ENCODE data around the gene DPP10. TPM values are rescaled to one million over a fixed set of nuclear protein-coding genes. Genes with fewer than 3 reads are reported as not detected.

Gene DPP10
- total and polyA plus RNA-seq, 4 donors, result 30.6 to 83.0 (median 48.0) TPM

DNA sequence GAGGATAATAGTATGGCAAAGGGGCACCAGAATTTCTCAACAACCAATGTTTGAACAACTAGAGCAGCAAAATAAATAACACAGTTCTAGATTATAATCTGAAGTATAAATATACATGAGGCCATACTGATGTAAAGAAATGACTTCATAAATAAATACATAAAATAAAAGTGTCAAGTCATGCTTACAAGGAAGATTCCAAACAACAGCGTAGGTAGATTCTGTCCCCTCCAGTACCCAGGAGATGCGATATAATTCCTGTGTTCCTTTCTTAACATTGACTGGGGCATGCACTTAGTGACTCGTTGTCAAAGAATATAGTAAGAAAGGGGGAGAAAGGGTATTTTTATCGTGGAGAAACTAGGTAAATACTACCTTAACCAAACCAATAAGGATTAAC, 355.1 kb downstream of the DPP10 start:
- Histone ChIP-seq H3K27me3 (ENCODE audit: control insufficient read depth, insufficient read depth, low read length) (no peaks in the 10 kb centered on the region), H3K4me1 (ENCODE audit: control insufficient read depth, insufficient read depth, low read length) (no peaks in the 10 kb centered on the region), H3K9me3 (ENCODE audit: control insufficient read depth, insufficient read depth, low read length) (no peaks in the 10 kb centered on the region), H3K27ac (ENCODE audit: low read depth, low read length) (no peak overlapping the region), H3K36me3 (ENCODE audit: control insufficient read depth, insufficient read depth, low read length) (no peaks in the 10 kb centered on the region), H3K4me3 (ENCODE audit: low read depth, low read length) (no peak overlapping the region)
- no peak for DNase-seq (ENCODE audit: low read depth in 4 of 6, low spot score in 6 of 6)
- WGBS (ENCODE audit: insufficient coverage), result no CpG with 5 or more reads among the region's 4 CpGs

DNA sequence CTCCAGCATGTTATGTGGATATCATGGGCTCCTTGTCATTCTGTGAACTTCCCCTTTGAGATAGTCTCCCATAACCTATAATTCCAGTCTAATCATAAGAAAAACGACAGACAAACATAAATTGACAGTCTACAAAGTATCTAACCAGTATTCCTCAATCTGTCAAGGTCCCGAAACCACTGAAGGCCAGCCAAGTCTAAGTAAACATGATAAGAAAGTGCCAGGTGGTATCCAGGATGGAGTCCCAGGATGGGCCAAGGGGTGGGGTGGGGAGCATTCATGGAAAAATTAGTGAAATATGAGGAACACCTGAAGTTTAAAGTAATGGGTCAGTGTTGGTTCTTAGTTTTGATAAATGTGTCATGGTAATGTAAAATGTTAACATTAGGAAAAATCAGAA, 355.5 kb downstream of the DPP10 start:
- WGBS (ENCODE audit: insufficient coverage), result 80% methylated on average over 1 of the region's 2 CpGs
- Histone ChIP-seq H3K27ac (ENCODE audit: low read depth, low read length) (no peak overlapping the region), H3K27me3 (ENCODE audit: control insufficient read depth, insufficient read depth, low read length) (no peaks in the 10 kb centered on the region), H3K4me3 (ENCODE audit: low read depth, low read length) (no peak overlapping the region), H3K4me1 (ENCODE audit: control insufficient read depth, insufficient read depth, low read length) (no peaks in the 10 kb centered on the region), H3K36me3 (ENCODE audit: control insufficient read depth, insufficient read depth, low read length) (no peaks in the 10 kb centered on the region), H3K9me3 (ENCODE audit: control insufficient read depth, insufficient read depth, low read length) (no peaks in the 10 kb centered on the region)
- no peak for DNase-seq (ENCODE audit: low read depth in 4 of 6, low spot score in 6 of 6)

DNA sequence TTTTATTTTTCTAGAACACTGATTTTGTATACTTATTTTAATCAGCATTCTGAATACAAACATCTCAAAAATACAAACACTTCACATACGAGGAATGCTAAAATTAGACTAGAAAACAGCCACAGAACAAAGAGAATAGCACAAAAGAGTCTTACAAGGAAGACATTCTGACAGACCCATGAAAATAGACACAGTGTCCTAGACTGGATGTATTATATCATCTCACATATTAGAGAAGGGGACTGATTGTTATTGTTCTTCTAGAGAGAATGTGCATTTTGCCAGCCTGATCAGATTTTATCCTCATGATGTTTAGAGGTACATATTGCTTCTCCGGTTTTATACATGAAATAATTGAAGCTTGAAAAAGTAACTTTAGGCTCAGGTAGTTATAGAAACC, 357.9 kb downstream of the DPP10 start:
- Histone ChIP-seq H3K9me3 (ENCODE audit: control insufficient read depth, insufficient read depth, low read length) (no peaks in the 10 kb centered on the region), H3K4me3 (ENCODE audit: low read depth, low read length) (no peak overlapping the region), H3K4me1 (ENCODE audit: control insufficient read depth, insufficient read depth, low read length) (no peaks in the 10 kb centered on the region), H3K27me3 (ENCODE audit: control insufficient read depth, insufficient read depth, low read length) (no peaks in the 10 kb centered on the region), H3K27ac (ENCODE audit: low read depth, low read length) (no peak overlapping the region), H3K36me3 (ENCODE audit: control insufficient read depth, insufficient read depth, low read length) (no peaks in the 10 kb centered on the region)
- WGBS (ENCODE audit: insufficient coverage), result 100% methylated on average over 1 of the region's 2 CpGs
- no peak for DNase-seq (ENCODE audit: low read depth in 4 of 6, low spot score in 6 of 6)

DNA sequence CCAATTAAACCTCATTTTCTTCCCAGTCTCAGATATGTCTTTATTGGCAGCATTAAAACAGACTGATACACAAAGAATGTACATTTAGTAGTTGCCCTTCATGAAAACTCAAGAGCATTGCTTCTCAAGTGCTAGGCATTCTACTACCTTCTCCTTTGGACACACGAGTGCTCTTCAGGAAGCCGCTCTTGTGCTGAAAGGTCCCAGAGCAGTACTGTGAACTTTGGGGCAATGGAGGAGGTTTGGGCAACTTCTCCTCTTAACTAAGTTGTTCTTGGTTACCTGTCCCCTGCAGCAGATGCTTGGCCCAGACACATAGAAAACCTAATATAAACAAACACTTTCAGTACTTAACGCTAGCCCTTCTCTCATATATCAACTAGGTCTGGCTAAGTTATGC, 362.8 kb downstream of the DPP10 start:
- WGBS (ENCODE audit: insufficient coverage), result no CpG with 5 or more reads among the region's 3 CpGs
- Histone ChIP-seq H3K36me3 (ENCODE audit: control insufficient read depth, insufficient read depth, low read length) (no peaks in the 10 kb centered on the region), H3K27ac (ENCODE audit: low read depth, low read length) (no peak overlapping the region), H3K4me3 (ENCODE audit: low read depth, low read length) (no peak overlapping the region), H3K27me3 (ENCODE audit: control insufficient read depth, insufficient read depth, low read length) (no peaks in the 10 kb centered on the region), H3K4me1 (ENCODE audit: control insufficient read depth, insufficient read depth, low read length) (no peaks in the 10 kb centered on the region), H3K9me3 (ENCODE audit: control insufficient read depth, insufficient read depth, low read length) (no peaks in the 10 kb centered on the region)
- no peak for DNase-seq (ENCODE audit: low read depth in 4 of 6, low spot score in 6 of 6)

DNA sequence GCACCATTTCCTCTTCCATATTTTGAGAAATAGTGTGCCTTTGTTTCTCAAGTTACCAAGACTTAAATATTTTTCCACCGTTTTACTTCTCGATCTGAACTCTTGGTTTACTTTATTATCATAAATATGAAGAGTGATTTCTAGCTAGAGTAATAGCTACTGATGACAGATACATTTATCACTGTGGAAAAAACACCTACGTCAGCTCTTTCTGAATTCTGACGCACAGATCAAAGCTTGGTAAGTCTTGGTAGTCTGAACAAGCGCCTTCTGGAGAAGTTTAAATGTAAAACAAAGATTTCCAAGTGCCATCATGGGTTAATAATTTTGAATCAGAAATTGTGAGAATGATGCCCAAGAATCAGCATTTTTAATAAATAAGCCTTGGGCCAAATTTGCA, 367.7 kb downstream of the DPP10 start:
- no peak for DNase-seq (ENCODE audit: low read depth in 4 of 6, low spot score in 6 of 6)
- Histone ChIP-seq H3K4me3 (ENCODE audit: low read depth, low read length) (no peak overlapping the region), H3K27me3 (ENCODE audit: control insufficient read depth, insufficient read depth, low read length) (no peaks in the 10 kb centered on the region), H3K36me3 (ENCODE audit: control insufficient read depth, insufficient read depth, low read length) (no peaks in the 10 kb centered on the region), H3K4me1 (ENCODE audit: control insufficient read depth, insufficient read depth, low read length) (no peaks in the 10 kb centered on the region), H3K9me3 (ENCODE audit: control insufficient read depth, insufficient read depth, low read length) (no peaks in the 10 kb centered on the region), H3K27ac (ENCODE audit: low read depth, low read length) (no peak overlapping the region)
- no CpG with 5 or more reads among the region's 5 CpGs for WGBS (ENCODE audit: insufficient coverage)

DNA sequence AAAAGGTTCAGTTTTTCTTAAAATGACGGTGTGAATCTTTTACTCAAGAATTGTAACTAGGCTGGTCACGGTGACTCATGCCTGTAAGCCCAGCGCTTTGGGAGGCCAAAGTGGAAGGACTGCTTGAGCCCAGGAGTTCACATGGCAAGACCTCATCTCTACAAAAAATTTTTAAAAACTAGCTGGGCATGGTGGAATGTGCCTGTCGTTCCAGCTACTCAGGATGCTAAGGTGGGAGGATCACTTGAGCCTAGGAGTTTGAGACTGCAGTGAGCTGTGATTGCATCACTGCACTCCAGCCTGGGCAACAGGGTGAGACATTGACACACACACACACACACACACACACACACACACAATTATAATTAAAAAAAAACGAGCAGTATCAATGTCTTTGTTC, 369.8 kb downstream of the DPP10 start:
- no peak for DNase-seq (ENCODE audit: low read depth in 4 of 6, low spot score in 6 of 6)
- H3K27me3 ChIP-seq (ENCODE audit: control insufficient read depth, insufficient read depth, low read length), result no peaks in the 10 kb centered on the region
- no peaks in the 10 kb centered on the region for H3K9me3 ChIP-seq (ENCODE audit: control insufficient read depth, insufficient read depth, low read length)
- 89% methylated on average over 3 of the region's 5 CpGs for WGBS (ENCODE audit: insufficient coverage)
- H3K4me1 ChIP-seq (ENCODE audit: control insufficient read depth, insufficient read depth, low read length), result no peaks in the 10 kb centered on the region
- H3K4me3 ChIP-seq (ENCODE audit: low read depth, low read length), result no peak overlapping the region
- H3K36me3 ChIP-seq (ENCODE audit: control insufficient read depth, insufficient read depth, low read length), result no peaks in the 10 kb centered on the region
- no peak overlapping the region for H3K27ac ChIP-seq (ENCODE audit: low read depth, low read length)

DNA sequence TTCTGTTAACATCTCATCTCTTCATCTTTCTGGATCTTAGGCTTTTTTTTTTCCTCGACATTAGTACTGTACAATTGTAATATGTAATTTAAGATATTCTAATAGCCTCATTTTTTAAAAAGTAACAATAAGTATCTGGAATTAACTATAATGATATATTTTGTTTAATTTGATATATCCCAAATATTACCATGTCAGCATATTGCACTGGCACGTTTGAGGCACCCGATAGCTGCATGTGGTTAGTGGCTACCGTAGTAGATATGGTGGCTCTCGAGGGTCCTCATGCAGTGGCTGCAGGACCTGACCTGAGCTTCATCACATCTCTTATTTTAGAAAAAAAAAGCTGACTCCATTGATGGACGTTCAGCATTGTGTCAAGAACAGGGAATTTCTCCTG, 371.9 kb downstream of the DPP10 start:
- Histone ChIP-seq H3K4me1 (ENCODE audit: control insufficient read depth, insufficient read depth, low read length) (no peaks in the 10 kb centered on the region), H3K4me3 (ENCODE audit: low read depth, low read length) (no peak overlapping the region), H3K36me3 (ENCODE audit: control insufficient read depth, insufficient read depth, low read length) (no peaks in the 10 kb centered on the region), H3K27me3 (ENCODE audit: control insufficient read depth, insufficient read depth, low read length) (no peaks in the 10 kb centered on the region), H3K27ac (ENCODE audit: low read depth, low read length) (no peak overlapping the region), H3K9me3 (ENCODE audit: control insufficient read depth, insufficient read depth, low read length) (no peaks in the 10 kb centered on the region)
- DNase-seq (ENCODE audit: low read depth in 4 of 6, low spot score in 6 of 6), result no peak
- 87% methylated on average over 3 of the region's 6 CpGs for WGBS (ENCODE audit: insufficient coverage)

DNA sequence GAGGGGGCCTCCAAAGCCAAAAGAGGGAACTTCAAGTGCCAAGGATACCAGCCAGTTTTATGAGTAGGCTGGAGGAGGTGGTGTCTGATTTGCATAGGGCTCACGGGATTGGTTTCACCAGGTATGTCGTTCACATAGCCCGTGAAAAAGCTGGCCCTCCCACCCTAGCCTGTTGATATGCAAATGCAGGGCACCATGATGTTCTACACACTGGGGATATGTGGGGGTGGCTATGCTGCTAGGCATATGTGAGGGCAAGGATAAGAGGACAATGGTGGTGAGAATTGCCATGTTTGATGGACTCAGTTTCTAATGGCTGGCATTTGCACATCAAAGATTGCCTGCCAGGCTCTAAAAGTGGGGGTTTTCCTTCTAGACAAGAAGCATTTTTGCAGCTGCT, 378.6 kb downstream of the DPP10 start:
- Histone ChIP-seq H3K27me3 (ENCODE audit: control insufficient read depth, insufficient read depth, low read length) (no peaks in the 10 kb centered on the region), H3K4me1 (ENCODE audit: control insufficient read depth, insufficient read depth, low read length) (no peaks in the 10 kb centered on the region), H3K36me3 (ENCODE audit: control insufficient read depth, insufficient read depth, low read length) (no peaks in the 10 kb centered on the region), H3K4me3 (ENCODE audit: low read depth, low read length) (no peak overlapping the region), H3K9me3 (ENCODE audit: control insufficient read depth, insufficient read depth, low read length) (no peaks in the 10 kb centered on the region), H3K27ac (ENCODE audit: low read depth, low read length) (no peak overlapping the region)
- no peak for DNase-seq (ENCODE audit: low read depth in 4 of 6, low spot score in 6 of 6)
- 78% methylated on average over 3 of the region's 3 CpGs for whole genome bisulfite sequencing (ENCODE audit: insufficient coverage)

DNA sequence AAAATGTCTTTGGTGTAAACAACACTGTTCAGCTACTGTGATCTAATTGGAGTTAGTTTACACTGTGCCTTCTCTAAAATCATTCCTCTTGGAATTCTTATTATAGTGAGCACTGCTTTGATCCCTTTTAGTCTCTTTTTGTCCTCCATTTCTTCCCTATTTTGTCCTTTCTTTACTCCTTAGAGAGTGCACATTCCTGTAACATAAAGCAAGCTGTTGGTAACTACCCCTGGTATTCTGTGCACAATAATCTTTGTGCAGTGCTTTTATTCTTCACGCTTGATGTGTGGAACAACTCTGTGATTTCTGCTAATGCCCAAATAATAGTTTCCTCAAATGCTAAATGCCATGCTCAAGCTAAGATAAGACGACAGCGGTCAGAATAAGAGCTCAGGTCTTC, 401.5 kb downstream of the DPP10 start:
- no peak overlapping the region for H3K4me3 ChIP-seq (ENCODE audit: low read depth, low read length)
- H3K9me3 ChIP-seq (ENCODE audit: control insufficient read depth, insufficient read depth, low read length), result no peaks in the 10 kb centered on the region
- H3K27ac ChIP-seq (ENCODE audit: low read depth, low read length), result no peak overlapping the region
- H3K36me3 ChIP-seq (ENCODE audit: control insufficient read depth, insufficient read depth, low read length), result no peaks in the 10 kb centered on the region
- no peaks in the 10 kb centered on the region for H3K4me1 ChIP-seq (ENCODE audit: control insufficient read depth, insufficient read depth, low read length)
- H3K27me3 ChIP-seq (ENCODE audit: control insufficient read depth, insufficient read depth, low read length), result no peaks in the 10 kb centered on the region
- DNase-seq (ENCODE audit: low read depth in 4 of 6, low spot score in 6 of 6), result peak in 1 of 6 donors; percentile 17
- 71% methylated on average over 1 of the region's 3 CpGs for WGBS (ENCODE audit: insufficient coverage)

DNA sequence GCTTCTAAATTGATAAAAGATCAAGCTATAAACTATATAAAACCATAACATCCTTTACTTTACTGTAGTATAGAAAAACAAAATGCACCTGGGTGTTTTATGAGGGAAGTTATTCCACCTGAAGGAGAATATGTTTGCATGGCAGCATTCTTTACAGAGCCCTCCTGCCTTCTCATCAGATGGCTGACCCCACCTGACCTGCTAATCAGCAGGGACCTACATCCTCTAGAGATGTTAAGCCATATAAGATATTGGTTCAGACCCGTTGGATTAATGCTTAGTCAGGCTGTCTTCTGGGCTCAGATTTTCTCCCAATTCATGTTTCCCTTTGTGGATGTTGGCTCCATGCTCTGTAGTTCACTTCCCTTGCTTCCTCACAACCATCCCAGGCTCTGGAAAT, 414.8 kb downstream of the DPP10 start:
- no peak for DNase-seq (ENCODE audit: low read depth in 4 of 6, low spot score in 6 of 6)
- Histone ChIP-seq H3K27me3 (ENCODE audit: control insufficient read depth, insufficient read depth, low read length) (no peaks in the 10 kb centered on the region), H3K9me3 (ENCODE audit: control insufficient read depth, insufficient read depth, low read length) (no peaks in the 10 kb centered on the region), H3K4me3 (ENCODE audit: low read depth, low read length) (no peak overlapping the region), H3K4me1 (ENCODE audit: control insufficient read depth, insufficient read depth, low read length) (no peaks in the 10 kb centered on the region), H3K36me3 (ENCODE audit: control insufficient read depth, insufficient read depth, low read length) (no peaks in the 10 kb centered on the region), H3K27ac (ENCODE audit: low read depth, low read length) (no peak overlapping the region)
- no CpG with 5 or more reads among the region's 1 CpG for WGBS (ENCODE audit: insufficient coverage)
